Smooth muscle cell (in vitro differentiated cells): ENCODE results near the gene ATG16L2. TPM values are rescaled to one million over a fixed set of nuclear protein-coding genes. Genes with fewer than 3 reads are reported as not detected.

Experiments used
- DNase-seq: peaks from one replicate; lab custom pipeline; 2025; ENCODE audit not compliant: unreplicated experiment; lab: John Stamatoyannopoulos, UW
- H2AFZ ChIP-seq: fragments of 200-600 bp; sonication (generic); 2 replicates; pipeline ENCODE4 v1.6.0; 2016; ENCODE audit warnings: antibody characterized with exemption, low read depth, mild to moderate bottlenecking
- H3F3A ChIP-seq: fragments of 200-600 bp; sonication (generic); 2 replicates; pipeline ENCODE4 v1.6.0; 2017; ENCODE audit warnings: antibody characterized with exemption, low read depth
- H3K27ac ChIP-seq: fragments of 200-600 bp; sonication (generic); 2 replicates; pipeline ENCODE4 v1.5.1; 2016; ENCODE audit warnings: low read depth, mild to moderate bottlenecking
- H3K27me3 ChIP-seq: fragments of 200-600 bp; sonication (generic); 2 replicates; pipeline ENCODE4 v1.6.1; 2016; ENCODE audit warnings: low read depth, mild to moderate bottlenecking
- H3K36me3 ChIP-seq: fragments of 200-600 bp; sonication (generic); 2 replicates; pipeline ENCODE4 v1.5.1; 2016; ENCODE audit warnings: low read depth
- H3K4me1 ChIP-seq: fragments of 200-600 bp; sonication (generic); 2 replicates; pipeline ENCODE4 v1.5.1; 2016; ENCODE audit warnings: low read depth
- H3K4me2 ChIP-seq: fragments of 200-600 bp; sonication (generic); 2 replicates; pipeline ENCODE4 v1.6.0; 2016; ENCODE audit warnings: mild to moderate bottlenecking
- H3K4me3 ChIP-seq: fragments of 200-600 bp; sonication (generic); 2 replicates; pipeline ENCODE4 v1.5.1; 2016; ENCODE audit warnings: mild to moderate bottlenecking
- H3K79me2 ChIP-seq: fragments of 200-600 bp; sonication (generic); 2 replicates; pipeline ENCODE4 v1.6.0; 2016; ENCODE audit warnings: low read depth, mild to moderate bottlenecking
- H3K9ac ChIP-seq: fragments of 200-600 bp; sonication (generic); 2 replicates; pipeline ENCODE4 v1.6.0; 2016; ENCODE audit warnings: low read depth
- H3K9me3 ChIP-seq: fragments of 200-600 bp; sonication (generic); replicated peaks from 2 replicates; pipeline ENCODE4 v1.5.1; 2016; ENCODE audit warnings: low read depth
- H4K20me1 ChIP-seq: fragments of 200-600 bp; sonication (generic); 2 replicates; pipeline ENCODE4 v1.6.0; 2016; ENCODE audit warnings: low read depth
- CTCF ChIP-seq: fragments of 200-600 bp; sonication (generic); IDR thresholded peaks from 2 replicates; pipeline ENCODE4 v1.5.1; 2017; ENCODE audit warnings: borderline replicate concordance, mild to moderate bottlenecking, antibody characterized with exemption; ENCODE audit not compliant: insufficient read depth, poor library complexity, severe bottlenecking
- WGBS: methylation state at CpG from one replicate; pipeline ENCODE4 v1.1.7; 2016; ENCODE audit warnings: low lambda C conversion rate; 5-methylcytosine and 5-hydroxymethylcytosine counted together
- polyA plus RNA-seq: library from polyadenylated mRNA; unstranded; fragments of >200 nt; fragmentation: Nextera tagmentation; extraction: Ambion mirVana; gene quantifications from 2 replicates; pipeline ENCODE4 v1.2.1, GENCODE V29; 2016
- total RNA-seq: library from RNA; depleted of rRNA; stranded (reverse); fragments of >200 nt; gene quantifications from 2 replicates; pipeline ENCODE4 v1.2.3, GENCODE V29; 2014

ATG16L2 gene
- 3.1 and 9.3 TPM in 2 replicates for total RNA-seq
- 7.4 and 16.1 TPM in 2 replicates for polyA plus RNA-seq

GRCh38 chr11:72814286-72815109 lies at the start of gene ATG16L2:
TSS of gene ATG16L2 (plus strand) at chr11:72814411. CDS start at chr11:72814446, 35 bp downstream.
- WGBS: under 1% methylated on average over 69 of the region's 75 CpGs
- DNase-seq: peak; percentile 85
- H3K36me3 ChIP-seq: no peaks in the 10 kb centered on the region
- H3K4me1 ChIP-seq: peaks cover 15% of the 10 kb centered on the region
- H3K79me2 ChIP-seq: peaks cover 8% of the 10 kb centered on the region
- no peaks in the 10 kb centered on the region for H3K9me3 ChIP-seq
- peak within 1 kb of the TSS; percentile 99 for H3K9ac ChIP-seq
- peak within 1 kb of the TSS; percentile 99 for H3K4me2 ChIP-seq
- TF ChIP-seq CTCF: peak; percentile 18
- no peaks in the 10 kb centered on the region for H3K27me3 ChIP-seq
- peak within 1 kb of the TSS; percentile 2 for H2AFZ ChIP-seq
- H4K20me1 ChIP-seq: no peaks in the 10 kb centered on the region
- peak within 1 kb of the TSS; percentile 99 for H3K27ac ChIP-seq
- H3F3A ChIP-seq: no peaks in the 10 kb centered on the region
- H3K4me3 ChIP-seq: peak within 1 kb of the TSS; percentile 72

- no peak for TF ChIP-seq CTCF
- Histone ChIP-seq H2AFZ (no peak overlapping the region), H4K20me1 (peaks cover 29% of the 10 kb centered on the region), H3K79me2 (peaks cover 19% of the 10 kb centered on the region), H3K4me3 (no peak overlapping the region), H3F3A (no peaks in the 10 kb centered on the region), H3K27ac (peak overlapping the region; percentile 0), H3K4me1 (no peaks in the 10 kb centered on the region), H3K9ac (no peak overlapping the region), H3K9me3 (no peaks in the 10 kb centered on the region), H3K36me3 (no peaks in the 10 kb centered on the region), H3K4me2 (no peak overlapping the region), H3K27me3 (no peaks in the 10 kb centered on the region)
- DNase-seq: no peak
- WGBS: 63% methylated on average over 13 of the region's 13 CpGs
These were observed 49.7 kb upstream of the ATG16L2 start for GRCh38 chr11:72764503-72764902.

- H3K9ac ChIP-seq: no peak overlapping the region
- no peak overlapping the region for H2AFZ ChIP-seq
- no peaks in the 10 kb centered on the region for H3K9me3 ChIP-seq
- no peaks in the 10 kb centered on the region for H3K4me1 ChIP-seq
- no peak for DNase-seq
- peaks cover 29% of the 10 kb centered on the region for H4K20me1 ChIP-seq
- WGBS: 91% methylated on average over 12 of the region's 12 CpGs
- peaks cover 29% of the 10 kb centered on the region for H3K79me2 ChIP-seq
- no peak overlapping the region for H3K27ac ChIP-seq
- no peak for TF ChIP-seq CTCF
- no peak overlapping the region for H3K4me2 ChIP-seq
- no peak overlapping the region for H3K4me3 ChIP-seq
- no peaks in the 10 kb centered on the region for H3K27me3 ChIP-seq
- no peaks in the 10 kb centered on the region for H3F3A ChIP-seq
- H3K36me3 ChIP-seq: no peaks in the 10 kb centered on the region
These were observed 47.9 kb upstream of the ATG16L2 start for GRCh38 chr11:72766152-72766902.
